GM12878 (cell line): ENCODE measurements around the gene DNAJA1. TPM values are rescaled to one million over a fixed set of nuclear protein-coding genes. Genes with fewer than 3 reads are reported as not detected.

Experiments used
- ATAC-seq: fragments of 200-7000 bp; cut with Tn5 transposase; 3 replicates; pipeline ENCODE4 v1.9.1; 2020; ENCODE audit warnings: mild to moderate bottlenecking, moderate library complexity
- BruUV-seq: library from RNA; stranded (reverse); fragments of 400-500 nt; replicated peaks from 2 replicates; lab custom pipeline; 2021; lab: Mats Ljungman, UMichigan
- CTCF ChIA-PET: fragments of 300-600 bp; sonication (Branson Sonifier 250); formaldehyde crosslinking; extraction: SDS; loops from one replicate; lab custom pipeline; 2021; ENCODE audit warnings: inconsistent platforms; lab: Yijun Ruan, JAX
- POLR2A ChIA-PET: fragments of 350-600 bp; formaldehyde crosslinking; extraction: SDS; loops from one replicate; lab custom pipeline; 2021; ENCODE audit warnings: inconsistent platforms; lab: Charles Lee
- RAD21 ChIA-PET: fragments of 300-600 bp; sonication (Branson Sonifier 250); formaldehyde crosslinking; loops from one replicate; lab custom pipeline; 2023; ENCODE audit warnings: antibody characterized with exemption; ENCODE audit not compliant: unreplicated experiment; lab: Charles Lee
- SMC1A ChIA-PET: fragments of 300-600 bp; sonication (Branson Sonifier 250); formaldehyde crosslinking; loops from one replicate; lab custom pipeline; 2023; ENCODE audit not compliant: unreplicated experiment, uncharacterized antibody; lab: Charles Lee
- DNase-seq: peaks from one replicate; pipeline ENCODE4 v3.0.0-alpha.2; 2011; ENCODE audit warnings: low read depth, low spot score
- FAIRE-seq: peaks from 3 replicates; lab custom pipeline; 2011; peaks lifted over from hg19 to GRCh38; lab: Jason Lieb, UNC
- H2AFZ ChIP-seq: 2 replicates; pipeline ENCODE4 v1.6.0; 2011; ENCODE audit warnings: low read depth, low read length, control low read depth; ENCODE audit not compliant: control insufficient read depth
- H3K27ac ChIP-seq: 2 replicates; pipeline ENCODE4 v1.5.1; 2011; ENCODE audit warnings: control low read depth; ENCODE audit not compliant: control insufficient read depth, insufficient read depth
- H3K27me3 ChIP-seq, 2 experiments: replicated peaks in 1 of 2; 2 replicates each; pipeline versions ENCODE4 v1.6.0 to v1.6.1; 2011; ENCODE audit warnings: low read length in 1 of 2; ENCODE audit not compliant: control insufficient read depth in 2 of 2, insufficient read depth in 2 of 2
- H3K36me3 ChIP-seq, 2 experiments: 2 replicates each; pipeline ENCODE4 v1.5.1; 2011; ENCODE audit warnings: low read length in 1 of 2; ENCODE audit not compliant: control insufficient read depth in 2 of 2, insufficient read depth in 2 of 2
- H3K4me1 ChIP-seq: 2 replicates; pipeline ENCODE4 v1.6.1; 2011; ENCODE audit warnings: mild to moderate bottlenecking, low read length, moderate library complexity, mixed read lengths; ENCODE audit not compliant: control insufficient read depth, insufficient read depth
- H3K4me2 ChIP-seq: 2 replicates; pipeline ENCODE4 v1.6.0; 2011; ENCODE audit warnings: control low read depth; ENCODE audit not compliant: control insufficient read depth, insufficient read depth
- H3K4me3 ChIP-seq: fragments of 200-600 bp; sonication (generic); 2 replicates; pipeline ENCODE4 v1.5.1; 2016
- H3K79me2 ChIP-seq: 2 replicates; pipeline ENCODE4 v1.6.0; 2011; ENCODE audit warnings: low read length; ENCODE audit not compliant: control insufficient read depth, insufficient read depth
- H3K9ac ChIP-seq: 2 replicates; pipeline ENCODE4 v1.8.0; 2011; ENCODE audit warnings: low read length, control low read depth, mixed read lengths; ENCODE audit not compliant: control insufficient read depth, insufficient read depth
- H3K9me3 ChIP-seq: replicated peaks from 3 replicates; pipeline ENCODE4 v1.5.1; 2011; ENCODE audit warnings: mild to moderate bottlenecking, low read length; ENCODE audit not compliant: control insufficient read depth, insufficient read depth
- H4K20me1 ChIP-seq: 2 replicates; pipeline ENCODE4 v1.6.0; 2011; ENCODE audit not compliant: control insufficient read depth, insufficient read depth
- BCL11A ChIP-seq: IDR thresholded peaks from 2 replicates; pipeline ENCODE4 v1.6.1; 2011; ENCODE audit warnings: low read depth, low read length
- CBFB ChIP-seq: IDR thresholded peaks from 2 replicates; pipeline ENCODE4 v1.6.1; 2016; ENCODE audit warnings: antibody characterized with exemption, low read depth
- CBX3 ChIP-seq: fragments of 200-600 bp; sonication (generic); IDR thresholded peaks from 2 replicates; pipeline ENCODE4 v1.6.1; 2016; ENCODE audit warnings: low read depth, borderline replicate concordance
- E2F8 ChIP-seq: fragments of 450-650 bp; IDR thresholded peaks from 2 replicates; pipeline ENCODE4 v1.6.1; 2018; ENCODE audit warnings: mild to moderate bottlenecking, low read depth, moderate library complexity; ENCODE audit not compliant: partially characterized antibody
- IRF3 ChIP-seq: fragments of 450-650 bp; IDR thresholded peaks from 2 replicates; pipeline ENCODE4 v1.6.1; 2014; ENCODE audit warnings: mild to moderate bottlenecking
- LARP7 ChIP-seq: fragments of 450-650 bp; IDR thresholded peaks from 2 replicates; pipeline ENCODE4 v1.6.1; 2017; ENCODE audit warnings: mild to moderate bottlenecking
- NBN ChIP-seq: fragments of 450-650 bp; IDR thresholded peaks from 2 replicates; pipeline ENCODE4 v1.6.1; 2016
- NFIC ChIP-seq: IDR thresholded peaks from 2 replicates; pipeline ENCODE4 v1.6.1; 2012; ENCODE audit warnings: low read depth, mild to moderate bottlenecking, inconsistent platforms, low read length, moderate library complexity
- POLR2A ChIP-seq: IDR thresholded peaks from 2 replicates; pipeline ENCODE4 v1.6.1; 2011; ENCODE audit warnings: low read depth, mild to moderate bottlenecking, low read length
- RBBP5 ChIP-seq: fragments of 200-600 bp; sonication (generic); conservative IDR thresholded peaks from 2 replicates; pipeline ENCODE4 v1.6.1; 2016
- SIN3A ChIP-seq: IDR thresholded peaks from 2 replicates; pipeline ENCODE4 v1.6.1; 2012; ENCODE audit warnings: low read depth, low read length, improper control_type of control experiment
- TCF12 ChIP-seq: IDR thresholded peaks from 2 replicates; pipeline ENCODE4 v1.6.1; 2011; ENCODE audit warnings: low read depth, mild to moderate bottlenecking, low read length
- YBX1 ChIP-seq: fragments of 450-650 bp; IDR thresholded peaks from 2 replicates; pipeline ENCODE4 v1.6.1; 2016; ENCODE audit warnings: antibody characterized with exemption
- WGBS: methylation state at CpG from one replicate; pipeline ENCODE4 v1.1.6; 2016; ENCODE audit warnings: low lambda C conversion rate; ENCODE audit not compliant: insufficient replicate concordance, insufficient coverage; ENCODE audit errors: missing lambda C conversion rate; 5-methylcytosine and 5-hydroxymethylcytosine counted together
- in situ Hi-C: fragments of 300-500 bp; cut with MboI; formaldehyde crosslinking; loops from 9 replicates; pipeline ENCODE4 v1.14.3; 2018; ENCODE audit warnings: mixed read lengths
- intact Hi-C: fragments of 100-400 bp; cut with micrococcal nuclease; formaldehyde crosslinking; loops from one replicate; pipeline ENCODE4 v1.14.2; 2022; ENCODE audit not compliant: unreplicated experiment
- polyA plus RNA-seq, 11 experiments: library from polyadenylated mRNA; depleted of rRNA in 4 of 11; unstranded in 6 of 11; stranded (reverse) in 5 of 11; fragments of >200 nt; fragmentation: Nextera tagmentation in 4 of 11; fragmentation: Illumina TruSeq in 1 of 11; extraction: Ambion mirVana in 4 of 11; extraction: Trizol in 1 of 11; gene quantifications; 1 replicate in 1 of 11; 2 replicates in 10 of 11; pipeline versions ENCODE4 v1.2.1 to v1.2.3, GENCODE V29; 2011 to 2016; ENCODE audit warnings: inconsistent platforms in 2 of 11, missing spikeins in 2 of 11, low read depth in 1 of 11
- total RNA-seq, 4 experiments: library from RNA; depleted of rRNA in 3 of 4; stranded (reverse); fragments of >200 nt in 3 of 4; fragmentation: Illumina TruSeq in 1 of 4; extraction: Trizol in 1 of 4; gene quantifications; 2 replicates each; pipeline versions ENCODE4 v1.2.1 to v1.2.3, GENCODE V29; 2013 to 2021

Gene DNAJA1
- total and polyA plus RNA-seq, 10 of the 15 experiments (the other 5 are each of a cell fraction or from before 2014, with no cell fraction given), result 69.7 to 206 (median 146) TPM

- CTCF ChIA-PET, result interaction anchor here (0.6 to 1.8 kb wide), 2 partner anchors 36 to 195 kb away, joined by 3 to 7 read pairs; no protein-coding TSS in a partner anchor
- Histone ChIP-seq H3K4me3 (no peak overlapping the region), H3K27ac (no peak overlapping the region), H3K4me2 (no peak overlapping the region), H3K9ac (no peak overlapping the region), H3K4me1 (no peaks in the 10 kb centered on the region), H3K79me2 (peaks cover 78% of the 10 kb centered on the region), H3K9me3 (no peaks in the 10 kb centered on the region), H2AFZ (no peak overlapping the region), H4K20me1 (peaks cover 5% of the 10 kb centered on the region), H3K27me3 (no peaks in the 10 kb centered on the region), H3K36me3 (peaks cover 5 to 46% of the 10 kb centered on the region in 2 experiments)
- TF ChIP-seq TCF12 (no peak), BCL11A (no peak), NFIC (no peak), NBN (no peak), E2F8 (no peak), CBX3 (no peak), SIN3A (no peak), YBX1 (no peak), POLR2A (no peak), CBFB (no peak), IRF3 (no peak), LARP7 (no peak), RBBP5 (no peak)
- POLR2A ChIA-PET, result interaction anchor here (1.5 kb wide), 1 partner anchor 46 kb away, joined by 5 read pairs; the partner anchor contains the start of gene SMU1
- WGBS, result 98% methylated on average over 5 of the region's 5 CpGs
- in situ Hi-C loops, result no loop called here
- SMC1A ChIA-PET, result interaction anchor here (0.7 to 2.0 kb wide), 4 partner anchors 31 to 196 kb away, joined by 3 to 7 read pairs (median 4); no protein-coding TSS in a partner anchor
- RAD21 ChIA-PET, result no interaction called here
- DNase-seq (no peak), FAIRE-seq (no peak), ATAC-seq (no peak)
- intact Hi-C loops, result no loop called here
- BruUV-seq, result no TSS peak
Measured at GRCh38 chr9:33030285-33030684, 5.2 kb downstream of the DNAJA1 start.
